Right forelimb (tissue), 1 donor: ENCODE data around the gene EREG.

Source experiments
- DNase-seq: peaks from one replicate; pipeline ENCODE4 v3.0.0-alpha.2; 2018

The EREG gene

GRCh38 chr4:74433043-74433442 is 68.1 kb downstream of the EREG start:
- no peak for DNase-seq

- no peak for DNase-seq
These were observed 68.7 kb downstream of the EREG start for GRCh38 chr4:74433541-74434172.

- no peak for DNase-seq
These were observed 70.4 kb downstream of the EREG start for GRCh38 chr4:74435296-74435695.

- DNase-seq, result no peak
These were observed 72.9 kb downstream of the EREG start for GRCh38 chr4:74437866-74438265.
